ENCODE results near the gene SPHK2.
"Not testable (repeated sequence)": the region's sequence is repeated elsewhere in the genome, so short reads cannot be mapped to it uniquely, and the experiment has no call there.

SPHK2 gene

DNA sequence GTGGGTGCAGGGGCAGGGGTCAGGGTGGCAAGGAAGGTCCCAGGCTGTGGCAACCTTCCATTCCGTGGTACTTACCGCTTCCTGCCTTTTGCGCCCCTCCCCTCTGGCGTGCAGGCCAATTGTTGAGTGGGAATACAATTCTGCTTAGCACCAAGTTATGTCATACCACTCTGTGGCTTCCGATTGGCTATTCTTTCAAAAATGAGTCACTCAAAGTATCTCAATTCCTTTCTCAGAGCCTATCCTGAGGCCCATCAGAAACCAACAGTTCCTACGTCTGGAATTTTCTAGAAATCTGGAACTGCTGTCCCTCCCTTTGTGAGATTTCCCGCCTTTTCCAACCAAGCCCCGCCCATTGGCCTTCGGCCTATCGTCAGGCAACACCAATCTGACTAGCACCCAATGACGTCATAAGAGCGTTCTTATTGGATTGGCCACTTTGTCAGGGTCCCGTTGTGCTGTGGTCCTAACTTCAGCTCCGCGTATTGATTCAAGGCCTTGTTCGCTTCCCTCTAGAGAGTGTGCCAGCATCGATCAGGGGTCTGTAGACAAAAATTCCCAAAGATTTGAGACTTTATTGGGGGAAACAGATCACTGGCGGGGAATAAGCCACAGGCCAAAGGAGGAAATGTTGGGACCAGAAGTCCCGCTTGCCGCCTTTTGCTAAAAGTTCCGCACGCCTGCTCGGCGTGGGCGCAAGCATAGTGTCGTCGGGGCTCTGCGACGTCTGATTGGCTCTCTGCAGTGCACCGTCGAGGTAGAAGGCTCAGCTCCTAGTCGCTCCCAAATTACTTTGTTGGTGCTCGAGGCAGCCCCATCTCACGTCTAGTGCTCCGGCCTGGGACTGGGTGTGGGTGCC lies 41.8 kb downstream of the SPHK2 start:
- peak; percentile 79 for DNase-seq

DNA sequence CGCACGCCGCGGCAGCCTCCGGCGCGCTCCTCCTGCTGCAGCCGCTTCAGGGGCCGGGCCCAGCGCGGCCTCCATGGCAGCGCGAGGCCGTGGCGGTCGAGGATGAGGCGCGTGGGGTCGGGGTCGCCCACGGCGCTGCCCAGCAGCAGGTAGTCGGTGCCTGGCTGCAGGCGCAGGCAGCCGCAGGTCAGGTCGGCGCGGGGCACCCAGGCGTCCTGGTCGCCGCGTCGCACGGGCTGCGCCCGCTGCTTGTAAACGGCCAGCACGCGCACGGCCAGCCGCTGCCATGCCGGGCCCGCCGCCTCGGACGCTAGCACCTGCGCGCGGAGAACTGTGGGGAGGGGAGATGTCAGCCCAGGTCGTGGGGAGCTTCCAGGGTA lies 42.4 kb downstream of the SPHK2 start:
- no peak for DNase-seq

DNA sequence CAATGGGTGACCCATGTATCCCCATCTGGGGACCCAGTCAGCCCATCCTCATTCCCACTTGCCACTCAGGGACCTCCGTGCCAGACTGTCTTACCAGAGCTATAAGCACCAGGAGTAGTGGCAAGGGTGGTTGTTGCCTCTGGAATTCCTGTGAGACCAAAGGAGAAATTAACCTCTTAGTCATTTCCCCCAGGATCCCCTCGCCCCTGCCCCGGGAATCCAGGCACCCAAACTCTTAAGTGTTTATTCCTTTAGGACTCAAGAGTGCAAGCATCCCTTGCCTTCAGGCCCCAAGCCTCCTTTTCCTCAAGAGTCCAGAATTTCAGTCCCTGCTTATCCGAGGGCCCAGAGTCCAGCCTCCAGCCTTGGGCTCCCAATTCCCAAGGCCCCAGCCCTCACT lies 44.4 kb downstream of the SPHK2 start:
- DNase-seq: no peak

- no peak for DNase-seq
These were observed 45.2 kb downstream of the SPHK2 start for GRCh38 chr19:48664476-48664875.

- DNase-seq: no peak
These were observed 46.5 kb downstream of the SPHK2 start for GRCh38 chr19:48665786-48666185.

DNA sequence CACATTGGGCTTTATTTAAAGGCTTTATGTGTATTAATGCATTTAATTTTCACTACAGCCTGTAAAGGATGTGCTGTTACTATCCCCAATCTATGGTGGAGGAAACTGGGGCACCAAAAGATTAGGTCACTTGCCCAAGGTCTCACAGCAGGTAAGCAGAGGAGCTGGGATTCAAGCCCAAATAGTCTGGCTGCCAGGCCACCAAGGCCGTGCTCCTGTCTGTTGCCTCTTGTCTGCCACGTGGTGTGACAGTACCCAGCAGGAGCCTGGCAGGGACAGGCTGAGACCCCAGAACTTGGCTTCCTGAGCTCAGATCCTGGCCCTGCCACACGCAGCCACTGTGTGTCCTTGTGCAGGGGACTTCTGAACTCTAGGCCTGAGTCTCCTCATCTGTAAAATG lies 49.0 kb downstream of the SPHK2 start:
- no peak for DNase-seq

GRCh38 chr19:48668761-48669160 lies 49.5 kb downstream of the SPHK2 start:
- no peak for DNase-seq

DNA sequence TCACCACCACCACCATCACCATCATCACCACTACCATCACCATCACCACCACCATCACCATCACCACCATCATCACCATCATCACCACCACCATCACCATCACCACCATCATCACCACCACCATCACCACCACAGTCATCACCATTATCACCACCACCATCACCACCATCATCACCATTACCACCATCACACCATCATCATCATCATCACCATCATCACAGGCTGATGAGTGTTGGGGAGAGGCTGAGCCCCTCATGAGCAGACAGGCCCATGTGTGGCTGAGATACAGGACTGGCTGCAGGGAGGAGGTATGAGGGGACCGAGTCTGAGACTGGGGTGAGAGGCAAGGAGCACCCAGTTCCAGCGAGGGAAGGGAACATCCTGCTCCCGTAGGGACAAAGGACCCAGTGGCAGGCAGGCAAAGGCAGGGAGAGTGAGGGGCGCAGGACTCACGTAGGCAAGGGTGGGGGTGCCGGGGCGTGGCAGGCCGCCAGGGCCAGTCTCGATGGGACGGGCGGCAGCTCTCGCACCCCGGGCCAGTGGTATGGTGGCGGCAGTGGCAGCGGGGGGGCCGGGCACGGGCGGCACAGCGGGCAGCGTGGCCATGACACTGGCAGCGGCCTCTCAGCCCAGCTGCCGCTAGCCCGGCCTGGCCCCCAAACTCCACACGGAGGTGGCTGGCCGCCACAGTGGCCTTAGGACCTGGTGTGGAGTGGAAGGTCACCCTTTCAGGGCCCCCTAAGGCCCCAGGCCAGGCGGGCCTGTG lies 50.8 kb downstream of the SPHK2 start:
- no peak for DNase-seq

GRCh38 chr19:48670699-48671445 lies 51.6 kb downstream of the SPHK2 start:
- DNase-seq: no peak

- DNase-seq: no peak
These were observed 52.2 kb downstream of the SPHK2 start for GRCh38 chr19:48671446-48671995.

GRCh38 chr19:48672994-48673393 lies 53.7 kb downstream of the SPHK2 start, which contains the start of gene NTN5:
NTN5 (minus strand) TSS chr19:48673017; CDS start chr19:48670986, 2,031 bp downstream.
- DNase-seq: no peak

DNA sequence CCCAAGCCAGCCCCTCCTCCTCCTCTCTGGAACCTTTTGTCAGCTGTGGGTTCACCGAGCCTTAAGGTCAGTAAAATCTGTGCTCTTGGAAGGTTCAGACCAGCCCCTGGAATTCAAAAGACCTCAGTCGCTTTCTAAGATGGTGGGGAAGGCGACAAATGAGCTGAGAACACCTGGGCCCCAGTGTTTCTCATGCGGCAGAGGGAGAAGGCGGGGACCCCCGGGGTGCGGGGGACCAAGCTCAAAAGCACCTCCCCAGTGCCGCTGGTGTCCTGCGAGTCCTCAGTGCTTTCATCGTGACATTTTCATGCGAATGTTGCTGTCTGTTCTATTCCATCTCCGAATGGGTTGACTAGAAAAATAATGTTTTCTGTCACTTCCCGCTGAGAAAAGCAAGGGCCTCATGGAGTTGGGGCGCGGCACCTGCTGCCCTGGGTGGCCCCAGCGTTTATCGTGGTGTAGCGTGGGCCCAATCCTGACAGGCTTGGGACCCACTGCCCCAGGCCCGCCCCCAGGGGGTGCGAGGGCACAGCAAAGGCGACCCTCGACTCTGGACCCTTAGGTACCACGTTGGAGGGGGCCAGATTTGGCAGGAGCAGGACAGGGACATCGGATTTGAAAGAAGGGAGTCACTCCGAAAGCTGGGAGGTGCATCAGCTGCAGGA lies 54.3 kb downstream of the SPHK2 start:
- no peak for DNase-seq

DNA sequence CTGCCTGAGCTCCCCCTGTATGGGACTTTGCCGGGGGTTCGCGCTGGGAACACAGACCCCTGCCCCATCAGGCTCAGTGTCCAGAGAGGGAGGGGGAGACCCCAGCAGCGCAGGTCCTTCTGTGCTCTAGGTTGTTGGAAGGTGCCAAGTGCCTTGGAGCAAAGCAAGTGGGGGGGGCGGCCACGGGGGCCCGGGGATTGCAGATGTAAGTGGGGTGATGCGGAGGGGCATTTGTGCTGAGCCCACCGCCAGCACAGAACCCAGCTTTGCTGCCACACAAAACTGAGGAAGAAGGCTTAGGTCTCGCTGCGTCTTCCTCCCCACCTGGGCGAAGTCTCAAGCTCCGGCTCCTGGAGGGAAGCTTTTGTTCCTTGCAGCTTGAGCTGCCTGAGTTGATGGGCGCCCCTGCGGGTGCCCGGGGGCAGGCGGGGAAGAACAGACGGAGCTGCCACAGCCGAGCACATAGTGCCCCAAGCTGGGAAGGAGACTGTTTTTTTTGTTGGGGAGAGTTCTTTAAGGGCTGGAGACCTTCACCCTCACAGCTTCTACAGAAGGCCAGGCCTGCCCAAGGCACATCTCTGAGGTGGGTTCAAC lies 55.0 kb downstream of the SPHK2 start:
- no peak for DNase-seq

DNA sequence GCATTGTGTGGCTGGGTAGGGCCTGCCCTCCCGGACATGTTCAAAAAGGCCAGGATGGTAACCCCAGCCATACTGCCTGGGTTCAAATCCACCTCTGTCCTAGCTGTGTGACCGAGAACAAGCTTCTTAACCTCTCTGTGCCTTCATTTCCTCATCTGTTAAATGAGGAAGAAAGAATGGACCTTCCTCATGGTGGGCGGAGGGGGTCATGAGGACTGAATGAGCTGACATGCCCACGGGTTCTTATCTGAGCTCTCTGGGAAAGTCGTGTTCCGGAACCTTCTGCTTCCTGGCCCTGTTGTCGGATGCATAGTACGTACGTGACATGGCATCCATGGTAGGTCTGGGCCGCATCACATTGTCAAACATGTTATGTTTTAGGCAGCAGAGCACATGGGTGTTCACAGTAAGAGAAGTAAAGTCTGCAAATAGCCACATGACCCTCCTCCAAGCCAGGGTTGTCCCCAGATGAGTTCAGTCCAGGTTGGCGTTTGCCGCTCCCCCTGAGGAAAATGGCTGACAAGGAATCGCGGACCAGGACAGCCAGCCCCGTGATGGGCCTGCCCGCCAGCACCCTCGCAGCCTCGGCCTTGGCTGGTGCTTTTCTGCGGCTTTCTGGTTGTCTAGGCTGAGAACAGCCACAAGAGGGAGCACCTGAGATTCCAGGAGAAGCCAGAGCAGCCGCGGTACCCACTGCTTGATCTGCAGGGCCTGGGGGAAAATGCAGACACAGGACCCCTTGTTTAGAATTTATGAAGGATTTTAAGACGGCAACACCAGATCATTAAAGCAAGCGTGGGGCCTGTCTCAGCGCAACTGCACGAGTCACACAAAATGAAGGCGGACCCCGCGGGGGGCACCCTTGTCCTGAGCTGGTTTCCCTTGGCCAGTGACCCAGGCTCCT lies 55.9 kb downstream of the SPHK2 start:
- peak; percentile 73 for DNase-seq

DNA sequence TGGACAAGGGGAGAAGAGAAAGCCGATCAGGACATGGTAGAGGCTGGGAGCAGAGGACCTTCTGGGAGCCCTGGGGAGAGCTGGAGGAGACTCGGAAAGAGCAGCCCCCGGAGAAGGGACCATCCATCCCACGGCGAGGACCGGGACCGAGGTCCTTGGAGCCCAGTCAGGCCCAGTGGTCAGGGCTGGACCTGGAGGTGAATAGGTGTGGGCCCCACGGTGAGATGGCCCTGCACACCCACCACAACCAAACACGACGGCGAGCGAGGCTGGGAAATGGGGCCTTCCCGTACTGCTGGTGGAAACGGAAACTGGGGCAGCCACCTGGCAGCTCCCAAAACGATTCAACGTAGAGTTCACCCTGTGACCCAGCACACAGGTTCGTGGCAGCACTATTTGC lies 57.2 kb downstream of the SPHK2 start:
- DNase-seq: no peak

- DNase-seq: no peak
These were observed 57.6 kb downstream of the SPHK2 start for GRCh38 chr19:48676887-48677286.

- no peak for DNase-seq
These were observed 58.9 kb downstream of the SPHK2 start for GRCh38 chr19:48678201-48678600.

DNA sequence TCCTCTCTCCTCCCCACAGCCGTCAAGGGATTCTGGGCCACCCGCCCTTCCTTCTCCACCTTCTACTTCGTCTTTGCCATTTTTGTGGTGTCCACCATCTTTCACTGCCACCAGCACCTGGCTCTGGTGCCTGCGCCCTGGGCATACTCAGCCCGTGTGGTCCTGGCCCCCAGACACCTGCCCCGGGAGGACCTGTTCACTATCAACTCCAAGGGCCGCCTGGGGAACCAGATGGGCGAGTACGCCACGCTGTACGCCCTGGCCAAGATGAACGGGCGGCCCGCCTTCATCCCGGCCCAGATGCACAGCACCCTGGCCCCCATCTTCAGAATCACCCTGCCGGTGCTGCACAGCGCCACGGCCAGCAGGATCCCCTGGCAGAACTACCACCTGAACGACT lies 60.7 kb downstream of the SPHK2 start:
- DNase-seq: not testable (repeated sequence)
